Vagina (tissue), 2 donors: ENCODE measurements around the gene SLK.

Source experiments
- POLR2A ChIP-seq, 2 donors: fragments of 450-650 bp; IDR thresholded peaks; one replicate each; pipeline ENCODE4 v1.6.1; 2017; ENCODE audit warnings: antibody characterized with exemption in 2 of 2, mild to moderate bottlenecking in 2 of 2, moderate library complexity in 2 of 2
- POLR2AphosphoS5 ChIP-seq, 2 donors: sonication (generic); formaldehyde crosslinking; IDR thresholded peaks; one replicate each; pipeline ENCODE4 v1.9.0; 2017; ENCODE audit warnings: antibody characterized with exemption in 2 of 2, mild to moderate bottlenecking in 2 of 2, low read depth in 1 of 2; ENCODE audit not compliant: insufficient read depth in 1 of 2
- TF ChIP-seq, protein P1 (sequence below), 3 experiments: fragments of 450-650 bp in 2 of 3; fragments of 200-600 bp in 1 of 3; sonication (generic) in 1 of 3; IDR thresholded peaks; one replicate each; pipeline ENCODE4 v1.5.1; 2017 to 2019; ENCODE audit warnings: antibody characterized with exemption in 3 of 3, mild to moderate bottlenecking in 2 of 3, moderate library complexity in 2 of 3

DNA sequence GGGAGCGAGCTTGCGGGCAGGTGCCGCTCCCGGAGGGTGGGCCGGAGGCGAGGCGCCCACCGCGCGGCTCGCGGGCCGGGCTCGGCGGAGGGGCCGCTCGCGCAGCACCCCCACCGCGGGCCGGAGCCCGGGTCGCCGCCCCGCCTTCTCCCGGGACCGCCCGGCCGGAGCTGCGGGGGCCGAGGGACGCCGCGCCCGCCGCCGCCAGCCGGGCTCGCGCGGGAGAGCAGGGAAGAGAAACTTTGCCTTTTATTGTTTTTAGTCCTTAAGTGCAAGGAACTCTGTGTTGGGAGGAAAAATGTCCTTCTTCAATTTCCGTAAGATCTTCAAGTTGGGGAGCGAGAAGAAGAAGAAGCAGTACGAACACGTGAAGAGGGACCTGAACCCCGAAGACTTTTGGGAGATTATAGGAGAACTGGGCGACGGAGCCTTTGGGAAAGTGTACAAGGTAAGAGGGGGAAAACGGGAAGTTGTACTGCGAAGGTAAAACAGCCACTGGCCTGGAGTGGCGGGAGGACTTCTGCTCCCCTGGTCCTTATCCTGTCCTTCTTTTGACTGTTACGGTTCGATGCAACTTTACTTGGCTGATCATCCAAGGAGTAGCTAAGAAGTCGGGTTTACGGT lies 620 bp downstream of the SLK start:
- TF ChIP-seq, protein P1, sequence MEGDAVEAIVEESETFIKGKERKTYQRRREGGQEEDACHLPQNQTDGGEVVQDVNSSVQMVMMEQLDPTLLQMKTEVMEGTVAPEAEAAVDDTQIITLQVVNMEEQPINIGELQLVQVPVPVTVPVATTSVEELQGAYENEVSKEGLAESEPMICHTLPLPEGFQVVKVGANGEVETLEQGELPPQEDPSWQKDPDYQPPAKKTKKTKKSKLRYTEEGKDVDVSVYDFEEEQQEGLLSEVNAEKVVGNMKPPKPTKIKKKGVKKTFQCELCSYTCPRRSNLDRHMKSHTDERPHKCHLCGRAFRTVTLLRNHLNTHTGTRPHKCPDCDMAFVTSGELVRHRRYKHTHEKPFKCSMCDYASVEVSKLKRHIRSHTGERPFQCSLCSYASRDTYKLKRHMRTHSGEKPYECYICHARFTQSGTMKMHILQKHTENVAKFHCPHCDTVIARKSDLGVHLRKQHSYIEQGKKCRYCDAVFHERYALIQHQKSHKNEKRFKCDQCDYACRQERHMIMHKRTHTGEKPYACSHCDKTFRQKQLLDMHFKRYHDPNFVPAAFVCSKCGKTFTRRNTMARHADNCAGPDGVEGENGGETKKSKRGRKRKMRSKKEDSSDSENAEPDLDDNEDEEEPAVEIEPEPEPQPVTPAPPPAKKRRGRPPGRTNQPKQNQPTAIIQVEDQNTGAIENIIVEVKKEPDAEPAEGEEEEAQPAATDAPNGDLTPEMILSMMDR (IDR thresholded peaks at IDR 0.05), result no peak
- no peak for TF ChIP-seq POLR2AphosphoS5 (IDR thresholded peaks at IDR 0.05; ENCODE audit: insufficient read depth in 1 of 2, low read depth in 1 of 2)
- no peak for TF ChIP-seq POLR2A (IDR thresholded peaks at IDR 0.05)
